A549 treated with Mapracorat at 1 μM for 4 hours (cell line): Measurements from ENCODE around the gene CEP43. TPM values are rescaled to one million over a fixed set of nuclear protein-coding genes. Genes with fewer than 3 reads are reported as not detected.

Experiments
- total RNA-seq: library from RNA; stranded (reverse); fragments of 200-300 nt; extraction: Qiagen RNA extraction; gene quantifications from 5 replicates; pipeline ENCODE4 v1.2.3, GENCODE V29; 2022

Gene CEP43
- total RNA-seq = 8.4 to 9.8 TPM (median 9.4 TPM) in 5 replicates

GRCh38 chr6:166999145-166999883, at the start of gene CEP43:
Gene CEP43, plus strand, starts transcription at chr6:166999397. Its CDS starts 16 bp downstream, at chr6:166999413.

GRCh38 chr6:166956444-166957086, 42.6 kb upstream of the CEP43 start, which contains the start of gene RNASET2:
Gene RNASET2, minus strand, starts transcription at chr6:166956550. Its CDS starts 368 bp downstream, at chr6:166956182.

Other genes with a start within 250 kb of the CEP43 start
- gene RNASET2, start 42.8 kb upstream of the CEP43 start, total RNA-seq = 14.4 to 19.0 TPM (median 16.9 TPM) in 5 replicates
- gene CCR6, start 123.7 kb downstream of the CEP43 start, total RNA-seq = 0.06 to 0.16 TPM (median 0.09 TPM) in 3 of 5 replicates, not detected in the others
- gene GPR31, start 158.6 kb downstream of the CEP43 start, total RNA-seq = not detected in 5 replicates